NCI-H446 treated with DMSO at 0.1 percent for 48 hours (cell line): ENCODE data around the gene SLC12A8.

Experiments
- DNase-seq: peaks from one replicate; lab custom pipeline; 2025; lab: John Stamatoyannopoulos, UW

SLC12A8 gene

DNA sequence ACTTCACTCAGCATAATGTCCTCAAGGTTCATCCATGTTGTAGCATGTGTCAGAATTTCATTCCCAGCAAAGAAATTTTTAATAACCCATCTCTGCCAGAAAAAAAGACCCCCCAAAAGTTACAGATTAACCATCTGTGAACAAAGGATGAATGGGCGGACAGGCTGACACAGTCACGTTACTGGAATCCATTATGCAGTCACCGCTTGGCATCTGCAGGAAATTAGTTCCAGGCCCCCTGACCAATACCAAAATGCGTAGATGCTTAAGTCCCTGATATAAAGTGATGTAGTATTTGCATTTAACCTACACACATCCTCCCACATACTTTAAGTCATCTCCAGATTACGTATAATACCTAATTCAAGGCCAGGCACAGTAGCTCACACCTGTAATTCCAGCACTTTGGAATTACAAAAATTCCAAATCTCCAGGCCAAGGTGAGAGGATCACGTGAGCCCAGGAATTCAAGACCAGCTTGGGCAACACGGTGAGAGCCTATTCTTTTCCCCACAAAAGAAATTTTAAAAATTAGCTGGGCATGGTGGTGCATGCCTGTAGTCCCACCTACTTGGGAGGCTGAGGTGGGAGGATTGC lies 1.5 kb upstream of the SLC12A8 start:
- DNase-seq, result no peak

DNA sequence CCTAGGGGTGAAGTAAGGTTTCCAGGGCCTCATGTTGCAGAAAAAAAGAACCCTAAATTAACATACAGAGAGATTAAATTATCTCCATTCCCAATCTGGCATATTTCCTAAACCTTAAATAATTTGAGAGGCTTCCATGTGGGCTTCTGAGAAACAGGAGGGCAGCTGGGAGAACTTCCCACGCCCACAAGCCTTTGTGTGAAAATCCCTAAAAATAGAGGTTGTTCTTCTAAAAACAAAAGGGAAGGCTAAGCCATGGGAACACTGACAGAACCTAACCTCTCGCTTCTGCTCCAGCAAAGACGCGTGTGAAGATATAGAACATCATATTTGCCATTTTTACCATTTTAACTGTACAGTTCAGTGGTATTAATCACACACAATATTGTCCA lies 812 bp upstream of the SLC12A8 start:
- no peak for DNase-seq

DNA sequence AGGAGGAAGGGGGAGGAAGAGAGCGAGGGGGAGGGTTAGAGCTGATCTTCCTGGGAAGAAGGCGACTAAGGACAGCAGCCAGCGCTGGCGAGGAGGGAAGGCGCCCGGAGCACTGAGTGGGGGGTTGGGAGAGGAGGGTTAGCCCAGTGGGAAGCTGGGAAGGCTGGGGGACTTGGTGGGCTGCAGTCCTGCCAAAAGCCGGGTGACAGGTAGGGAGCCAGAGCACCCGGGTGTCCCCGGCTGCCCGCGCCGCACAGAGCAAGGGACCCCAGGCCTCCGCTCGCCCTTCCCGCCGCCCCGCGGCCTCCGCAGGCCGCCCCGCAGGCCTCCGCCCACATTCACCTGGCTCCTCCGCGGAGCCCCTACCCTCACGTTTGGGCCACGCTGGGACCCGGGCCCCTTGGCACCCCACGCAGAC lies 448 bp downstream of the SLC12A8 start:
- no peak for DNase-seq

DNA sequence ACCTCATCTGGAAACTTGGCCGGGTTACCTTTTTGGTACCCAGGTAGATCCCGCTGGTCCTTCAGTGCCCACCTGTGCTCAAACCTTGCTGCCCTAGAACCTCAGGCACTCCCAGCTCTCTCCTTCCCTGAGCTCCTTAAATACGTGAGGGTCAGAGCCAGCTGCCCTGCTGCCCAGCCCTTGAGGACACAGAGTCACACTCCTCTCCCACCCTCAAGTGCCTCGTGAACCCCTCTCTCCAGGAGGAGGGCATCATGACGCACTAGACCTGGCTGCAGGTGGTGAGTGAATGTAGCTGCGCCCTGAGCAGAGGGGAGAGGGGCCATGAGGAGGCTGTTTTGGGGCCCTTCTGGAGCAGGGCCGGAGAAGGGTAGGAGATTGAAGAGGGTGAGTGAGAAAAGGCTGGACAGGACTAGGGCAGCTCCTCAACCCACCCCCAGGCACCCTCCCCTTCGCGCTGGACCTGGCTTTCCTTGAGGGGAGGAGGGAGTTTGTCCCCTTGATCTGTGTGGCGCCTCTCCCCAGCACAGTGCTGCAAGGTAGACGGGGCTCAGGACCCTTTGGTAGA lies 941 bp downstream of the SLC12A8 start:
- no peak for DNase-seq

DNA sequence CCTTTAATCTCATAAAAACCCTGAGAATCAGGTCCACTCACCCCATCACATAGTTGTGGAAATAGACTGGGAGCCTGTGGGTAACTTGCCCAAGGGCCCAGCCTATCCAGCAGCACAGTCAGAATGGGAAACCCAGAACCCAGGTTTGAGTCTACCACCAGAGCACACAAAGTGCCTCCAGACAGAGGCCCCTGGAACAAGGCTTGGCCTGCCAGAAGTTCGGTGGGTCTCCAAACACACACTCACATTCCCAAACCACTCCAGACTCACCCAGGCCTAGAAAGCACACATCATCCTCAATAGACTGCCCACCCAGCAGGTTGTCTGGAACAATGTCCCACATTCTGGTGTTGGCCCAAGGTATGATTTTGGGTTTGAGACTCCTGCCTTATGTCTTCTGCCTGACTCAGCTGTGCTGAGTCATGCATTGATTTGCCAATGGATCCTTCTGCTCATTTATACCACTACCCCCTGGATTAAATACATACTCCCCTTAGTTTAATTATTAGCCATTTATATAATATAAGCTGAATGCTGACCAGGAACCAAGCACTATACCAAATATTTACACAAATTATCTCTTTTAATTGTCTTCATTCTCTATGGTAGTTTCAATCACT lies 4.5 kb downstream of the SLC12A8 start:
- no peak for DNase-seq

DNA sequence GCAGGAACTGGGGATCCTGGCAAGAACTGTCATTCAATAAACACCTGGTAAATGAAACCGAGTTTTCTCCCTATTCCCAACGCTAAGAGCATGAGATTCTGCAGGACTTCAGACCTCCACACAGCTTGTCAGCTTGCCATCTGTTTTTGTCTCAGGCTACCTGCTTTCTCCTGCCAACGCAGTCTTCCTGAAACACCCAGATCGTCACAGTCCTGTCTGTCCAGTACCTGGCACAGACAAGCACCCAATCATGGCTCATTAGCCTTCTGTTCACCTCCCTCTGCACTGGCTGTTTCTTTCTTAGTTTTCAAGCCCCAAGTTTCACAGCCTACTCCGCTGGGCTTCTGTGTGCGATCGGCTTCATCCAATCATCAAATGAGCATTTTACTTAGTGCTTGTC lies 5.0 kb downstream of the SLC12A8 start:
- peak; percentile 69 for DNase-seq

DNA sequence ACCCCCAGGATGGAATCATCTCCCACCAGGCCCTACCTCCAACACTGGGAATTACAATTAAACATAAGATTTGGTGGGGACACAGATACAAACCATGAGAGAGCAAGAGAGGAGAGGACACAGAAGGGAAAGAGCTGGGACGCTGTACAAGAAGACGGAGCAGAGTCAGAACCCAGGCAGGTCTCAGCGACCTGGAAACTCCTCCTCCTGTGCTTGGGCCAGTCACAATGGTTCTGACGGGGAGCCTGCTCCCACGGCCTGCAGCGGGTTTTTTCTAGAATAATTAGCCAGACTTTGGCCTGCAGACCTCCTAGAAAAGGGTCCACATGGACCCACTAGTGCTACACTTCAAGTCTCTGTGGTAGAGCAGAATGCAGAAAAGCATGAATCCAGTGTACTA lies 5.6 kb downstream of the SLC12A8 start:
- DNase-seq, result no peak

DNA sequence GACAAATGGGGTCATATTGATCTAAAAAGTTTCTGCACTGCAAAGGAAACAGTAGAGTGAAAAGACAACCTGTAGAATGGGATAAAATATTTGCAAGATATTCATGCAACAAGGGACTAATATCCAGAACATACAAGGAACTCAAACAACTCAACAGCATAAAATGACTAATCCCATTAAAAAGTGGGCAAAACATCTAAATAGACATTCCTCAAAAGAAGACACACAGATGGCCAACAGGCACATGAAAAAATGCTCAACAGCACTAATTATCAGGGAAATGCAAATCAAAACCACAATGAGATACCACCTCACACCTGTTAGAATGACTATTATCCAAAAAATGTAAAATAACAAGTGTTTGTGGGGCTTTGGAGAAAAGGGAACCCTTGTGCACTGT lies 8.8 kb downstream of the SLC12A8 start:
- DNase-seq, result no peak

DNA sequence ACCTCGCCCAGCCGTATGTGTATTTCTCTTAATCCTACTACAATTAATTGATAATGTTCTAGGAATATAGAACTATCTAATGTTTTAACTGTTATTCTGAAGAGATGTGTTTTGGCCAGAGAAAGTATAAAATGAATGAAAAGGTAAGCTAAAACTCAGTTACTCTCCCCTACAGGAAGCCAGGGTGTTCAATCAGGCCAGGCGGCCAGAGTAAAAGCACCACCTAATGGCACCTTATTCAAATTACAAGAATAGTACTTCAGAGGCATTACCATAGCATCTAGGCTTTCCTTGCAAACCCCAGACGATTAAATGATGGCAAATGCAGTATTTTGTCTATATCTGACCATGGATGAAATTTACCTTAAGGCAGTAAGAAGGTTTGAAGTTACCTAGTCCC lies 10.4 kb downstream of the SLC12A8 start:
- peak; percentile 13 for DNase-seq

DNA sequence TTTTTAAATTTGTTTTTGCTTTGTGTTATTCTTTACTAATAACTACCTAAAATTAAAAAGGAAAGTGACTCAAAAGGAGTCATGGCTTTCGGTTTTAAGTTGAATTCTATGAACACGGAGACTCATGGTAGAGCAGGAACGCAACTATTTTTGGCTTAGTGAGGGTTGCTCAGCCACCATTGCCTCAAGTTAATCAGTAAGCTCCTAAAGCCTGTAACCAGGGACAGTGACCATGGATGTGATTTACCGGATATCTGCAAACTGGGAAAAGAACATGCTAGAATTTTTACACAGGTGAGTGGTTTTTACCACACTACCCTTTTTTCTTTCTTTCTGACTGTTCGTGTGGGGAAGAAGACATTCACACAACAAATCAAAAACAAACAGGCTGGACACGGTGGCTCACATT lies 11.8 kb downstream of the SLC12A8 start:
- no peak for DNase-seq

DNA sequence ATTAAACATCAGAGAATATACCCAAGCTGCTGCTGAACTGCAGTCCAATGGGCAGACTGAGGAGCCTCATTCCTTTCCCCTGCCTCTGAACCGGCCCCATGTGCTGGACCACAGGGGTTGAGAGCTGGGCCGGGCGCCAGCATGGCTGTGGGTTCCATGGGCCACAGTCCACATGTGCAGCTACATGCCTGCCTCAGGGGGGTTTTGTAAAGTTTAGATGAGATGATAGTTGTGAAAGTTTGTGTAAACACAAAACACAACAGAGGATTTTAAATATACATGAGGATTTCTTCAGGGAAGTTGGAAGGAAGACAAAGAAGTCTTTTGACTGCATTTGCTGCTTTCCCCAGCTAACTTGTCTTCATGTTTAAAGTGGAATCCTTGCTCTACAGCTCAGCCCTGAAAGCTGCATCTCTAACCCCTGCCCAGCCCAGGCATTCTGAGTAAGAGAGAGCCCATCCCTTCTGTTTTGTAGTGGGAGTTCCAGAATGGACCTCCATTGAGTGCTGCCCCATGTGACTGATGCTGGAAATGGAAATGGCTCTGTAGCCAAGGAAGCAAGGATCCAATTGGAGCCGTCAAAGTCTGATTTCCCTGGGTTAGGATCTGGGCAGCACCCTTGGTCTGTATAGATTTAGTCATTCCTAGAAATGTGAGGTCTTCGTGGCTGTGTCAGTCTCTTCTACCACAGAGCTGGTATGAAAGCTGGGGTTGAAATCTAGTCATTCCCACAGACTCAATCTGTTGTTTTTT lies 17.5 kb downstream of the SLC12A8 start:
- DNase-seq, result no peak

DNA sequence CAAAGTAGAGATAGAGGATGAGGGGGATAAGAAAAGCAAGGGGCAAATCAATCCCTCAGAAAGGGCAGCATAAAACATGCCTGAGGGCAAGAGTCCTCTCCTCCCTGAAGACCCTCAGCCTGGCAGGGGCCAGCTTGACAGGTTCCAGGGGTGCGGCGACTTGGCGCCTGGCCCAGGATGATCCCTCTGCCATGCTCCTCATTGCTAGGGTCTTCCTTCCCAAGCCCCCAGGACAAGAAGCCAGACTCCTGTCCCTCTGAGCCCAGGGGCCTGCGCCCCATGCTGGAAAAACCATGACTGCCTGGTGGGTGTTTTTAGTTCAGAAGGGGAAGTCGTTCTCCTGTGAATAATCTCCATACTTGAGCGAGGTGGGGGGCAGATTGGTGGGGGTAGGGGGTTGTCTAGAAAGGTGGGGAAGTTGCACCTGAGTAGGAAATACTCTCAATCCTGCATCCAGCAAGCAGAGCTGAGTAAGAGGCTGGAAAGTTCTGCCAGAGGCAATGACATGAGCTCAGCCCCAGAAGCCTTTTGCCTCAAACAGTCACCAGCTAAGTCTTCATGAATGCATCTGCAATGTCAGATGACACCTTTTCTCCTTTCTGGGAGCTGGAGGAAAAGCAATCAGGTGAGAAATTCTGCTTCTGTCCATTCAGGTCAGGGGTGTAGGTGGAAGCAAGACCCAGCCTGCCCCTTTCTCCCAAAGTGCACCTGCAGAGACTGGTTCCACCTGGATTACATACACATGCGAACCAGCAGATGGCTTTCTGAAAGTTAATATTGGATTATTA lies 18.3 kb downstream of the SLC12A8 start:
- no peak for DNase-seq

DNA sequence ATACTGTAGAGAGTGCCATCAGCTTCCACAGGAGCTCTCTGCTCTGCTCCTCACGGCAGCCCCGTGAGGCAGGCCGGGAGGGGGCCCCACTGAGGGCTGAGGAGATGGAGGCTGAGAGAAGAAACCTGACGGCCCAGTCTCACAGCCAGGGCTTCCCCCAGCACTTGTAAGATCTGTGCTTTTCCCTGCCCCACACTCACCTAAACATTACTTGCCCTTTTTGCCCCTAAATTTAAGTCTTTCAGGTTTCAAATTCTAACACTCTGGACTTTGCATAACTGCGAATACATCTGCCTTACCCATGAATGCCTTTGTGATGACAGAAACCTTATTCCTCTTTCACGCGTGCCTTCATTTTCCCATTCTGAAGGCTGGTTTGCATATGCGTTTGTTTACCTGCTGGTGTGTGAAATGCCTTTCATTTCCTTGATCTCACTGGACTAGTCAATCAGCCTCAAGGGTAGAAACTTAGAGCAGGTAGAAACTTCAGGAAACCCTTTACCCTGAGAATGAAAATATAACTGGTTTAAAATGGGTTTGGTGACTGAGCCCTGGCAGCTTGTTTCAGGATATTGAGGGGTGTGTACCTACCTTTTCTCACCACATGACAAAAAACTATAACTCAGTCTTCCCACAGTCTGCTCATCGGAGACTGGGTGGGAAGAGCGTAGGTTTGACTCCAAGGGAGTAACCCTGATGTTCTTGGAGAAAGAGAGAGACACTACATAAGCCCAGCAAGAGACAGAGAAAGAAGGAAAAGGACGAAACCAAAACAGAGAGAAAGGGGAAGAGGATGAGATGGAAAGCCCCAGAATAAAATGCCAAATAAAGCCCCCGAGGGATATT lies 20.1 kb downstream of the SLC12A8 start:
- no peak for DNase-seq

DNA sequence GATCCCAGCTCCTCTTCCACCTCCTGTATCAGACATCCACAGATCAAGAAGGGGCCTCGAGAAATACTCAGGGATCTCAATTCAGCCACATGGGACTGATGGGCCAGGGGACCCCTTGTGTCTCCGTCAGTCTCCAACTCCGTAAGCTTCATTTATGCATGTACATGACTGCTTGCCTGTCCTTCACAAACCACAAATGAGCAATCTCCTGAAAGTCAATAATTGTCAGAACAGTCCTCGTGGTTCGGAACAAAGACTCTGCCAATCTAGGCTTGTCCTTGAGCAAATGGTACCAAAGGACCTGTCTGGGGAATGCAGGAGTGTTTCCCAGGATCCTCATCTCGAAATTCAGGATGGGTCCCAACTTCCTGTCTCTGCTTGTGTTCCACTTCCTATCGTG lies 20.8 kb downstream of the SLC12A8 start:
- no peak for DNase-seq

DNA sequence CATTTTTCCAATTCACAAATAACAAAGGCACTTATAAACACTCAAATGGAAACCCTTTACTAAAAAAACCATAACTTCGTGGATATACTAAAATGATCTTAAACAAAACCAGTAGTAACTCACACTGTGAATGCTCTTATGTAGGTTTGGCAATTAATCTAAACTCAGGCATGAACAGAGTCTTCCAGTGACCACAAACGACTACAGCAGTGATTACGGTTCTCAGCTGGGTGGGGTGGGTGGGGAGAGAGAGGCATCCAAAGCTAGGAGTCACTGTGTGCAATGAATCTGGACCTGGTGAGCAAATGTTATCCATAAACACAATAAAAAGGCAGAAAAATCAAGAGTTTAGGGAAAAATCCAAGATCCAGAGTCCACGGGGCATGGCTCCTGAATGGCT lies 21.3 kb downstream of the SLC12A8 start:
- DNase-seq, result no peak

DNA sequence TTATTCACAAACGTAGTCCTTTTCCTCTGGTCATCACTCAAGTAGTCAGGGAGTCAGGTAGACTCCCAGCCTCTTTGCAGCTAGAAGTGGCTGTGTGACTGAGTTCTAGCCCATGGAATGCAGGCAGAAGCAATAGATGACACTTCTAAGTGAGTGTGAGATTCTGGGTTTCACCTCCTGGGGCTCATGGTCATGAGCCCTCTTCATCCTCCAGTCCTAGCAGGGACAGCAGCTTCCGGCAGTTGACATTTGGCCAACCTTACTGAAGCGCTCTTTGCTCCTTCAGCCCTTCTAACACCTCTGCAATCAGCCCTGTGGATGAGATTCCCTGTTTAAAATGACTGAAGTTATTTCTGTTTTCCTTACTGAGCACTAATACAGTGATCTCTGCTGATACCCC lies 21.8 kb downstream of the SLC12A8 start:
- DNase-seq, result no peak

DNA sequence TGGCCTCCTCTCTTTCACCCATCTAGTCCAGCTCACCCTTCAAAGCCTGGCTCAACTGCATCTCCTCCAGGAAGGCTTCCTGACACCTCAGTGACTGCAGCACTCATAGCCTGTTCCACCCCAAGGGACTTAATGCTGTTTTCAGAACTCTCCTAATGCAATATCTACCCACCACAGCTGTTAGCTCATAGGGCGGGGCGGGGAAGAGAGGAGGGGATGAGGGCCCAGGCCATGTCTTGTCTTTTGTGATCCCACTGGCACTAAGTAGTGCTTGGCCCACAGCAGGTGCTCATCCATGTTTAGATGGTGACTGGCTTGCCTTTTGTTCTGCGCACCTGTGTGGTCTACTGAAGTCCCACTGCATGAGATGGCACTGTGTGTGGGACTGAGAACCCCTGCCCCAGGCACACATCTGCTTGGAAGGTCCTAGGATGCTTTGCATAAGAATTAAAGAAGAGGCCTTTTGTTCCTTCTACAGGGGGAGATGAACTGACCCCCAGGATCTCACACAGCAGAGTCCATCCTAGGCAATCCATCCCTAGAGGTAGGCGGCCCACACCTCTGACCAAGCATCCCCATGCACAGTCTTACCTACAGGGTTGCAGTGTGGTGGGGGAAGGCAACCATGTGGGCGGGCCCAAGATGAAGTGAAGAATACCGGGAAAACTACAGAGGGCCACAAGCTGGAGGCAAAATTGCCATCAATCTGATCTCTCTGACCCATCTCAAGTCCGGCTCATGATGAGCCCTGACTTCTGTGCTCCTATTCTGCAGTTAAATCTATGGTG lies 23.0 kb downstream of the SLC12A8 start:
- DNase-seq, result no peak

DNA sequence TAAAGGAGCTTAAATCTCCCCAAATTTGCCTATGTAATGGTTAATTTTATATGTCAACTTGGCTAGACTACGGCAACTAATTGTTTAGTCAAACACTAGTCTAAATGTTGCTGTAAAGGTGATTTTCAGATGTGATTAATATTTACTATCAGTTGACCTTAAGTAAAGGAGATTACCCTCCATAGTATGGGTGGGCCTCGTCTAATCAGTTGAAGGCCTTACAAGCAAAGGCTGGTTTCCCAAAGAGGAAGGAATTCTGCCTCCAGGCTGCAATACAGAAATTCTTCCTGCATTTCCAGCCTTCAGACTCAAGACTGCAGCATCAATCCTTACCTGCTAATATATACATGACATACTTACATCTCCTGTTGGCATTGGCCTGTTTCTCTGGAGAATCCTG lies 23.6 kb downstream of the SLC12A8 start:
- no peak for DNase-seq

DNA sequence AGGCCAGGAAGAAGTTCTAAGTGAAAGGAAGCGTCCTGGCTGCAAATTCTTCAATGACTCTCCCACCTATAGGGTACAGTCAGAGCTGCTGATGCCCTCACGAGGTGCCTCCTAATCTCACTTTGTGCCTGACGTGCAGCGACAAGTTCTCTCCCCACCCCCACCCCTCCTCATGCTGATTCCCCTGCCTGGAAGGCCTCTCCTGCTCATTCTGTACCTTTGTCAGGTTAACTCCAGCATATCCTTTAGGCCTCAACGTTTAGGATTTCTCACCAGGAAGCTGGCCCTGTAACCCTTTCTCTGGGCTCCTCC lies 25.0 kb downstream of the SLC12A8 start:
- no peak for DNase-seq

DNA sequence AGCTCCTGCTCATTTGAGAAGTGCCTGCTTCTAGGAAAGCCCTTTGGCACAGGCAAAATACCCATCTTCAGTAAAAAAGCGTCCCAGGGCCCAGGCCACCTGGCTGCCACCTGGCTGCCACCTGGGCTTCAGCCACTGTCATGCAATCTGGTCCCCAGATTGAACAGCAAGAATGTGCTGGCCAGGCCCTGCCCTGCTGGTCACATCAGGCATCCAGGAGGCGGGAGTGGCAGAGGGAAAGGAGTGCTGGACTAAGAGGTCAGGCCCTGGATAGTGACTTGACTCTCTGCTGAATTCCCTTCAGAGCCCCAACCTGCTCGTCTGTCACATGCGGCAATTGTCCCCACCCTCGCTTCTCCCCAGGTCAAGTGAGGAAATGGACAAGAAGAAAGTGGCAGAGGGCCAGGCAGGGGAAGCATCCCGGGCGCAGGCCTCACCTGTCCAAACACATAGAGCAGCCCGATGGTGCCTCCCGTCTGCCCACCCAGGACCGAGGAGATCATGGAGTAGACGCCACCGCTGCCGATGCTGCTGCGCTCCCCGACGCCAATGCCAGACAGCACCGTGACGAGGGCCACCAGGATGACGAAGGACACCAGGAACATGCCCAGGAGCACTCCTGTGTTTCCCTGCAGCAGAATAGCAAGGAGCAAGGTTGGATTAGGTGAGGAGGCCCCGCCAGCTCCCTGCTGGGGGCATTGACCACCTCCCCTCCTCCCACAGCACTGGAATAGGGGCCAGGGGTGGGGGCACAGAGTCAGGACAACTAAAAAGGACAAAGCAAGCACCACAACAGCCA lies 25.5 kb downstream of the SLC12A8 start:
- DNase-seq, result no peak
